ENCODE data around the gene LAMC3.

GRCh38 chr9:130972957-130973685 lies 35.9 kb upstream of the LAMC3 start:
- TF ChIP-seq FOXM1 (IDR thresholded peaks at IDR 0.05; ENCODE audit: borderline replicate concordance) (no peak), TARDBP (IDR thresholded peaks at IDR 0.05) (no peak), NFRKB (IDR thresholded peaks at IDR 0.05) (no peak), HDGF (IDR thresholded peaks at IDR 0.05; ENCODE audit: borderline replicate concordance) (no peak), ARNT (IDR thresholded peaks at IDR 0.05) (no peak), SP1 (IDR thresholded peaks at IDR 0.05) (no peak), L3MBTL2 (conservative IDR thresholded peaks at IDR 0.05) (no peak), LEF1 (IDR thresholded peaks at IDR 0.05; ENCODE audit: borderline replicate concordance) (no peak), SUZ12 (IDR thresholded peaks at IDR 0.05) (no peak)
- TF ChIP-seq, protein P1, sequence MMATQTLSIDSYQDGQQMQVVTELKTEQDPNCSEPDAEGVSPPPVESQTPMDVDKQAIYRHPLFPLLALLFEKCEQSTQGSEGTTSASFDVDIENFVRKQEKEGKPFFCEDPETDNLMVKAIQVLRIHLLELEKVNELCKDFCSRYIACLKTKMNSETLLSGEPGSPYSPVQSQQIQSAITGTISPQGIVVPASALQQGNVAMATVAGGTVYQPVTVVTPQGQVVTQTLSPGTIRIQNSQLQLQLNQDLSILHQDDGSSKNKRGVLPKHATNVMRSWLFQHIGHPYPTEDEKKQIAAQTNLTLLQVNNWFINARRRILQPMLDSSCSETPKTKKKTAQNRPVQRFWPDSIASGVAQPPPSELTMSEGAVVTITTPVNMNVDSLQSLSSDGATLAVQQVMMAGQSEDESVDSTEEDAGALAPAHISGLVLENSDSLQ (IDR thresholded peaks at IDR 0.05), result no peak

All from HEK293T (cell line).